Tibial nerve (tissue), 4 donors: ENCODE results near the gene TFEB. TPM values are rescaled to one million over a fixed set of nuclear protein-coding genes. Genes with fewer than 3 reads are reported as not detected.

Experiments used
- DNase-seq, 2 donors: peaks; one replicate each; pipeline ENCODE4 v3.0.0-alpha.2; 2019; ENCODE audit warnings: low spot score in 2 of 2
- H3K27ac ChIP-seq, 4 donors: fragments of 200-600 bp; sonication (generic) in 3 of 4; one replicate each; pipeline ENCODE4 v1.5.1; 2017 to 2019; ENCODE audit warnings: mild to moderate bottlenecking in 1 of 4
- H3K27me3 ChIP-seq, 2 donors: fragments of 200-600 bp; sonication (generic) in 1 of 2; one replicate each; pipeline versions ENCODE4 v1.5.1 to v1.6.0; 2017 to 2019
- H3K36me3 ChIP-seq, 3 donors: fragments of 200-600 bp; sonication (generic); one replicate each; pipeline ENCODE4 v1.5.1; 2018 to 2019
- H3K4me1 ChIP-seq, 4 donors: fragments of 200-600 bp; sonication (generic) in 3 of 4; one replicate each; pipeline ENCODE4 v1.5.1; 2017 to 2019
- H3K4me3 ChIP-seq, 4 donors: fragments of 200-600 bp; sonication (generic) in 3 of 4; one replicate each; pipeline ENCODE4 v1.5.1; 2017 to 2019; ENCODE audit warnings: mild to moderate bottlenecking in 1 of 4, moderate library complexity in 1 of 4
- H3K9me3 ChIP-seq, 4 donors: fragments of 200-600 bp; sonication (generic) in 3 of 4; one replicate each; pipeline ENCODE4 v1.5.1; 2017 to 2019
- CTCF ChIP-seq, 5 experiments: fragments of 200-600 bp in 3 of 5; fragments of 450-650 bp in 2 of 5; sonication (generic) in 3 of 5; IDR thresholded peaks; one replicate each; pipeline ENCODE4 v1.5.1; 2016 to 2019; ENCODE audit warnings: antibody characterized with exemption in 5 of 5, mild to moderate bottlenecking in 3 of 5, moderate library complexity in 2 of 5
- EP300 ChIP-seq, 2 donors: sonication (generic); formaldehyde crosslinking; IDR thresholded peaks; one replicate each; pipeline ENCODE4 v1.6.1; 2017; ENCODE audit warnings: antibody characterized with exemption in 2 of 2, mild to moderate bottlenecking in 1 of 2
- POLR2A ChIP-seq, 2 donors: fragments of 450-650 bp; IDR thresholded peaks; one replicate each; pipeline ENCODE4 v1.6.1; 2017; ENCODE audit warnings: antibody characterized with exemption in 2 of 2, mild to moderate bottlenecking in 2 of 2, moderate library complexity in 2 of 2
- WGBS, 2 donors: methylation state at CpG; one replicate each; pipeline ENCODE4 v1.1.5; 2018; 5-methylcytosine and 5-hydroxymethylcytosine counted together
- total RNA-seq, 4 donors: library from RNA; depleted of rRNA; stranded (reverse); fragments of >200 nt; gene quantifications; one replicate each; pipeline ENCODE4 v1.1.0, GENCODE V29; 2016

TFEB gene
- total RNA-seq, 4 donors from 2014 or later: 19.2 to 28.8 (median 20.6) TPM

GRCh38 chr6:41682056-41682477 lies 53.3 kb downstream of the TFEB start:
- Histone ChIP-seq H3K9me3 (no peaks in the 10 kb centered on the region), H3K4me1 (peaks cover 0 to 24% (median 17%) of the 10 kb centered on the region in 4 donors), H3K27me3 (peaks cover 0 to 4% of the 10 kb centered on the region in 2 donors), H3K36me3 (peaks cover 0 to 31% (median 0%) of the 10 kb centered on the region in 3 donors), H3K27ac (no peak overlapping the region), H3K4me3 (no peak overlapping the region)
- TF ChIP-seq POLR2A (IDR thresholded peaks at IDR 0.05) (no peak), CTCF (IDR thresholded peaks at IDR 0.05) (peak; percentile 82 to 95 (median 86)), EP300 (IDR thresholded peaks at IDR 0.05) (peak in 1 of 2 donors; percentile 28)
- peak; percentile 88 to 97 for DNase-seq
- 5 to 6% methylated on average over 9 of the region's 9 CpGs for WGBS, 2 donors

- peaks cover 0 to 9% of the 10 kb centered on the region in 2 donors for H3K27me3 ChIP-seq
- WGBS, 2 donors: 69 to 80% methylated on average over 10 to 11 of the region's 11 CpGs
- H3K36me3 ChIP-seq: peaks cover 0 to 15% (median 0%) of the 10 kb centered on the region in 3 donors
- no peak for TF ChIP-seq EP300 (IDR thresholded peaks at IDR 0.05)
- TF ChIP-seq CTCF (IDR thresholded peaks at IDR 0.05): no peak
- no peak for TF ChIP-seq POLR2A (IDR thresholded peaks at IDR 0.05)
- no peaks in the 10 kb centered on the region for H3K9me3 ChIP-seq
- DNase-seq: no peak
- H3K4me3 ChIP-seq: no peak overlapping the region
- peaks cover 0 to 24% (median 17%) of the 10 kb centered on the region in 4 donors for H3K4me1 ChIP-seq
- no peak overlapping the region for H3K27ac ChIP-seq
These were observed 55.0 kb downstream of the TFEB start for GRCh38 chr6:41680182-41680965.

GRCh38 chr6:41679696-41680095 lies 55.7 kb downstream of the TFEB start:
- TF ChIP-seq POLR2A (IDR thresholded peaks at IDR 0.05): no peak
- no peak for TF ChIP-seq CTCF (IDR thresholded peaks at IDR 0.05)
- no peak for TF ChIP-seq EP300 (IDR thresholded peaks at IDR 0.05)
- 92 to 93% methylated on average over 9 of the region's 9 CpGs for WGBS, 2 donors
- peaks cover 0 to 8% (median 0%) of the 10 kb centered on the region in 3 donors for H3K36me3 ChIP-seq
- H3K27me3 ChIP-seq: peaks cover 0 to 9% of the 10 kb centered on the region in 2 donors
- peaks cover 0 to 24% (median 17%) of the 10 kb centered on the region in 4 donors for H3K4me1 ChIP-seq
- no peak overlapping the region for H3K4me3 ChIP-seq
- H3K9me3 ChIP-seq: no peaks in the 10 kb centered on the region
- no peak for DNase-seq
- no peak overlapping the region for H3K27ac ChIP-seq

- H3K4me1 ChIP-seq: peaks cover 0 to 18% (median 15%) of the 10 kb centered on the region in 4 donors
- peaks cover 0 to 18% of the 10 kb centered on the region in 2 donors for H3K27me3 ChIP-seq
- no peak for DNase-seq
- H3K9me3 ChIP-seq: no peaks in the 10 kb centered on the region
- TF ChIP-seq CTCF (IDR thresholded peaks at IDR 0.05) (no peak), EP300 (IDR thresholded peaks at IDR 0.05) (no peak), POLR2A (IDR thresholded peaks at IDR 0.05) (no peak)
- no peak overlapping the region for H3K27ac ChIP-seq
- no peaks in the 10 kb centered on the region for H3K36me3 ChIP-seq
- WGBS, 2 donors: 79 to 80% methylated on average over 8 of the region's 8 CpGs
- no peak overlapping the region for H3K4me3 ChIP-seq
These were observed 56.8 kb downstream of the TFEB start for GRCh38 chr6:41678511-41679084.
